CD4-positive, alpha-beta T cell treated with Interleukin-21 for 1 hour (primary cell): ENCODE data around the gene FOXK1.
A peak's percentile ranks its signal among the peaks of the same experiment; 100 is the strongest.
"Not testable (repeated sequence)": the region's sequence is repeated elsewhere in the genome, so short reads cannot be mapped to it uniquely, and the experiment has no call there.

Experiments used
- DNase-seq: peaks from one replicate; pipeline ENCODE4 v3.0.0-alpha.2; 2020

Gene FOXK1

DNA sequence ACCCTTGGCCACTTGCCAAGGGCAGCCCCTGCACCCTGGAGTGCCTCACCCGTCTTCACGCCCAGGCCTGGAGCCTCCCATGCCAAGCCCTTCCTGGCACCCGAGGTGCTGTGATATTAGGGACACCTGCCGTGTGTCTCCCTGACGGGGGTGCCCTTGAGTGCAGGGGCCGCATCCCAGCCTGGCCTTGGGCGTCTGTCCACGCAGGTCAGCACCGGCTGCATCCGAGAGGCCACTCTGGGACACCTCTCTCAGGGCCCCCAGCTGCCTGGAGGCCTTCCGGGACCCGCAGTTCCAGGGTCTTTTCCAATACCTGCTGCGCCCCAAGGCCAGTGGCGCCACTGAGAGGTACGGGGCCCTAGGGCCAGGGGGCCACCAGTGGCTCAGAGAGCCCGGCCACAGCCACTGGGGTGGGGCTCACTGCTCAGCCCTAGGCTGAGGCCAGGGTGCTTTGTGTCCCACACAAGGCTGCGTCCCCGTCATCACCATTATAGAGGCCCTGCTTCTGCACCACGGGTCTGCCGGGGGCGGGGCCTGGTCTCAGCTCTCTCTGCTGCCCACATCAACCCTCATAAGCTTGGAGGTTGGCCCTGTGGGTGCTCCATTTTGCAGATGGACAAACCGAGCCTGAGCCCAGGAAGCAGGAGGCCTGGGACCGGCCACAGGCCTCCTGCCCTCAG, 106.0 kb downstream of the FOXK1 start:
- no peak for DNase-seq

DNA sequence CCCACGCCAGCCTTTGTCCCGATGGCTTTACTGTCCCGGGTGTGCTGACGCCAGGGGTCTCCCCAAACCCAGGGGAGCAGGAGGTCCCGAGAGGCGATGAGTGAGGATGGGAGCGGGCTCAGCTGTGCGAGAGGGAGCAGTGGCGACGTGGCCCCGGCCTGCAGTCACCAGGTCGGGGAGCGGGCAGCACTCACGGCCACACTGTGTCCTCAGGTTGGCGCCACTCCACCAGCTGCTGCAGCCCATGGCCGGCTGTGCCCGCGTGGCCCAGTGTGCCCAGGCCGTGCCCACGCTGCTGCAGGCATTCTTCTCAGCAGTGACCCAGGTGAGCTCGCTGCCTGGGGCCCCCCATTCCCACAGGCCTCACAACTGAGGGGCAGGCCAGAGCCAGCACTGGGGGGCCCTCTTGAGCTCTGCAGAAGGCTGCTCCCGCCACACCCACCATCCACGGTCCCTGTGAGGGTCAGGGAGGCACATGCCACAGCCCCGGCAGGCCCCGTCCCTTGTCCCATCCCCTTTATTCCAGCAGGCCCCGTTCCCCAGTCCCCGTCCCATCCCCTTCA, 106.6 kb downstream of the FOXK1 start:
- no peak for DNase-seq

DNA sequence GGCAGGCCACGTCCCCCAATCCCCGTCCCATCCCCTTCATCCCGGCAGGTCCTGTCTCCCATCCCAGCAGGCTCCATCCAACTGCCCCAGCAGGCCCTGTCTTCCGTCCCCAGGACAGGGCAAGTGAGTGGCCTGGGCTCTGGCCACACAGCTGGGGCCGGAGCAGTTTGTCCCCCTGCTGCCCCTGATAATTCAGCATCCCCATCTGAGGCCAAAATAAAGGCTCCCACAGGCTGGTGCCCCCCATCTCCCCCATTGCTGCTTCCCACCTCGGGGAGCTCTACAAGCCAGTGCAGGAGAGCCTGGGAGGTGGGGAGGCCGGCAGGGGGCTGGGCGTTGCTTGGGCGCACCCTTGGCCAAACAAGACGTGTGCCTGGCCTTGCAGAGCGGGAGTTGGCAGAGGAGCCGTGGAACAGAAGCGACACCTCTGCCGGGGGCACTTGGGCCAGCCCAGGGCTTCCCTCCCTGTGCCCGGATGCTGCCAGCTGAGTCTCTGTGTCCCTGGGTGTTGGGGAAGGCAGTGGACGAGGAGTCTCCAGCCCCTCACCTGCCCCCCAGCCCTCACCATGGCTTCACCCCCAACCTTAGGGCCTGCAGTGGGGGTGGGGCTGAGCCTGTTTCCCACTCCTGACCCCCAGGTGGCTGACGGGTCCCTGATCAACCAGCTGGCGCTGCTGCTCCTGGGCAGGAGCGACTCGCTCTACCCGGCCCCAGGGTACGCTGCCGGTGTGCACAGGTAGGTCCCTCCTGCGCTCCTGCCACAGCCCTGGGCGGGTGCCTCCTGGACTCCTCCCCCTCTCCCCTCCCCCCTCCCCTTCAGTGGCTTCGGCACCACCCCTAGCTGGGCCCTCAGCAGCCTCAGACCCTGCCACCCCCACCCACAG, 107.3 kb downstream of the FOXK1 start:
- DNase-seq, result no peak

DNA sequence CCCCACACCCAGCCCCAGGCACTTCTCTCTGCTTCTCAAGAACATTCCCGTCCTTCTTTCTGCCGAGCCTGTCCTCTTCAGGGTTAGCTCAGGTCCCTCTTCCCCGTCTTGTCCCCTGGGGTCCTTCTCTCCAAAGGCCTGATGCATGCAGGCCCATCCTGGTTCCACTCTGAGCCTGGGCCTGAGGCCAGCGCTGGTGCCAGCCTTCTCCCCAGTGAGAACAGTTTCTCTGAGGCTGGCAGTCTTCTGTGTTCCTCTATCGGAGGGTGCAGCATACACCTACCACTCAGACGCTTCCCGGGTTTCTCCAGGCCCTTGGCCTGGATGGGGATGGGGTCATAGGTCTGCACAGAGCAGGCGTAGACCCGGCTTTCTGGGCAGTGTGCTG, 108.0 kb downstream of the FOXK1 start:
- DNase-seq, result no peak

DNA sequence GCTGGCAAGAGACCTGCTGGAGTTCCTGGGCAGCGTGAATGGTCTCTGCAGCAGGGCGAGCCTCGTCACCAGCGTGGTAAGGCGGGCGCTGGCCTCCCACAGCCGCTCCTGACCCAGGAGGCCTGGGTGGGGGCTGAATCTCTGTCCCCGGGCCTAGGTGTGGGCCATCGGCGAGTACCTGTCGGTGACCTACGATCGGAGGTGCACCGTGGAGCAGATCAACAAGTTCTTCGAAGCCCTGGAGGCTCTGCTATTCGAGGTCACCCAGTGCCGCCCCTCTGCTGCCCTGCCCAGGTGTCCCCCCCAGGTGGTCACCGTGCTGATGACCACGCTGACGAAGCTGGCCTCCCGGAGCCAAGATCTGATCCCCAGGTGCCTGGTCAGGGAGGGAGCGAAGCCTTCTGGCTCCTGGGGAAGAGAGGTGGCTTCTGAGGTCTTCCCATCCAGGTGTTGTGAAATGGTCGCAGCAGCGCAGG, 108.5 kb downstream of the FOXK1 start:
- no peak for DNase-seq

DNA sequence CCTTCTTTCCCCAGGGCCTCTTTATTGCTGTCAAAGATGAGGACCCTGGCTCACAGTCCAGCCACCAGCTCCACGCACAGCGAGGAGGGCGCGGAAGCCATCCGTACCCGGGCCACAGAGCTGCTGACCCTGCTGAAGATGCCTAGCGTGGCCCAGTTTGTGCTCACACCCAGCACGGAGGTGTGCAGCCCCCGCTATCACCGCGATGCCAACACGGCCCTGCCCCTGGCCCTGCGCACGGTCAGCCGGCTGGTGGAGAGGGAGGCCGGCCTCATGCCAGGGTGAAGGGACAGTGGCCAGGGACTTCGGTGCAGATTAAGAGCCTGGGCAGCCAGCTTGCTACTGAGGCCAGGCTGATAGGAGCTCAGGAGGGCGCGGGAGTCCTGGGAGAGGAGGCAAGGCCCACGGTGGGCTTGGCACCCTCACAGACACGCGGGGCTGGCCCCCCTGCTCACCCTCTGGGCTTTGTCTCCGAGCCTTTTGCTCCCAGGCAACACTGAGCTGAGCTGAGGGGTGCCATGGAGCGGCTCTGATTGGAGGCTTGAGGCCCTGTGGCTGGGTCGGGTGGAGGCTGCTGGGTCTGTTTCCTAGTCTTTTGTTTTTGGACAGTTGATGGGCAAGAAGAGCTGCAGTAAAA, 109.1 kb downstream of the FOXK1 start:
- no peak for DNase-seq

DNA sequence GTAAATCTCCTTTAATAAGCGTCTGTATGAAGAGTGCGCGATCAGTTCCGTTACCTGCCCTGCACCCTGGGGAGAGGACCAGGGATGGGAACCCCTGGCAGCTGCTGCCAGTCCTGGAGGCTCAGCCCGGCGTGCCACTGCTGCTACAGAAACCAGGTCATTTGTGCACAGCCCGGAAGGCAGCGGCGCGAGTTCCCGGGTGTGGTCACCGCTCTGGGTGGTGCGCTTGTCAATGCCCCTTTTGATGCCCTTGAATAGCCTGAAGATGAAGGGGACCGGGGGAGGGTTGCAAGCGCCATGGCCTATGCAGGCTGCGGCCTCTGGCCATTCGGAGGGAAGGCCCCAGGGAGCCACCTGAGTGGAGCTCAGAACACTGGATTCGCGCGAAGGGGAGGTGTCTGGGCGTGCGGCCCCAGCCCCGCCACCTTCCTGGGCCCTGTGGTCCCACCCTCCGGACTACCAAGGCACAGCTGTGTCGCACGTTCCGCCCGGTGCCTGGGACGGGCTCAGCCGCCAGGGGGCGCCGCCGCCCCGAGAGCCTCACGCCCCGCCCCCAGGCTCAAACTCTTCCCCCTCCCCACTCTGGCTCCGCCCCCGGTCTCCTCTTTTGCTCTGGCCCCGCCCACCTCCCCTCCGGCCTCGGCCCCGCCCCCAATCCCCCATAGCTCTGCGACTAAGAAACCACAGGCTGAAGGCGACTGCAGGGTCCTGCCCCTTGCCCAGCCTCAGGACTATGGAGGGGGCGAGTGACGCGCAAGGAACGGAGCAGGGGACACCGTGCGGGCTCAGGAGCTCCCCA, 109.8 kb downstream of the FOXK1 start:
- peak; percentile 77 for DNase-seq

DNA sequence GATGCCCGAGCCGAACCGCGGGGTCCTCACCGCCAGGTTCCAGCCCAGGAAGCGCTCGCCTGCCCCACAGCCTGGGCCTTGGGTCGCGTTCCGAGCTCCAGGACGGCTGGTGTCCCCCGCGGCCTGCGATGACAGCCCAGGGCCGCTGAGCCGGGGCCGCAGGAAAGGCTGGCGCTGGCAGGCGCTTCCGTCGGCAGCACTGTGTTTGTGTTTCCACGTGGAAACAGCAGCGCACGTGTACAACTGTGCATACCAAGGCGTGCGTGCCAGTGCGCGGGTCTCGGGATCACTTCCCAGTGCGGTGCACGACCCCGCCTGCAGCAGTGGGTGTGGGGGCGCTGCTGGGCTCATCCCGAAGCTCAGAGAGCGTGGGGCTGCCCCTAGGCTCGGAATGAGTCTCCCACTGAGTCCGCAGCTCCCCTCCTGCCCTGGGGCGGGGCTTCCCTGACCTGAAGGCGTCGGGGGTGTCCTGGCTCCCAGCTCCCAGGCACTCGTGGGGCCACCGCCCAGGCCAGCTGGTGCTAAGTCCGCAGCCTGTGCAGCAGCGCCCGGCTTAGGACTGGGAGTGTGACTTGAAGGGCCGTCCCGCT, 110.5 kb downstream of the FOXK1 start:
- DNase-seq, result peak; percentile 5

DNA sequence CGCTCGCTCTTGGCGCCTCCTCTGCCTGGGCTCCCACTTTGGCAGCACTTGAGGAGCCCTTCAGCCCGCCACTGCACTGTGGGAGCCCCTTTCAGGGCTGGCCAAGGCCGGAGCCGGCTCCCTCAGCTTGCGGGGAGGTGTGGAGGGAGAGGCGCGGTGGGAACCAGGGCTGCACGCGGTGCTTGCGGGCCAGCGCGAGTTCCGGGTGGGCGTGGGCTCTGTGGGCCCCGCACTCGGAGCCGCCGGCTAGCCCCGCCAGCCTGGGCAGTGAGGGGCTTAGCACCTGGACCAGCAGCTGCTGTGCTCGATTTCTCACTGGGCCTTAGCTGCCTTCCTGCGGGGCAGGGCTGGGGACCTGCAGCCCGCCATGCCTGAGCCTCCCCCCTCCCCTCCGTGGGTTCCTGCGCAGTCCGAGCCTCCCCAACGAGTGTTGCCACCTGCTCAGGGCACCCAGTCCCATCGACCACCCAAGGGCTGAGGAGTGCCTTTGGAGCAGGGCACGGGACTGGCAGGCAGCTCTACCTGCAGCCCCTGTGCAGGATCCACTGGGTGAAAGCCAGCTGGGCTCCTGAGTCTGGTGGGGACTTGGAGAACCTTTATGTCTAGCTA, 111.4 kb downstream of the FOXK1 start:
- DNase-seq, result not testable (repeated sequence)

DNA sequence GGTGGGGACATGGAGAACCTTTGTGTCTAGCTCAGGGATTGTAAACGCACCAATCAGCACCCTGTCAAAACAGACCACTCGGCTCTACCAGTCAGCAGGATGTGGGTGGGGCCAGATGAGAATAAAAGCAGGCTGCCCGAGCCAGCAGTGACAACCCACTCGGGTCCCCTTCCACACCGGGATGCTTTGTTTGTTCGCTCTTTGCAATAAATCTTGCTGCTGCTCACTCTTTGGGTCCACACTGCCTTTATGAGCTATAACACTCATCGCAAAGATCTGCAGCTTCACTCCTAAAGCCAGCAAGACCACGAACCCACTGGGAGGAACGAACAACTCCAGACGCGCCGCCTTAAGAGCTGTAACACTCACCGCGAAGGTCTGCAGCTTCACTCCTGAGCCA, 112.1 kb downstream of the FOXK1 start:
- DNase-seq, result not testable (repeated sequence)

DNA sequence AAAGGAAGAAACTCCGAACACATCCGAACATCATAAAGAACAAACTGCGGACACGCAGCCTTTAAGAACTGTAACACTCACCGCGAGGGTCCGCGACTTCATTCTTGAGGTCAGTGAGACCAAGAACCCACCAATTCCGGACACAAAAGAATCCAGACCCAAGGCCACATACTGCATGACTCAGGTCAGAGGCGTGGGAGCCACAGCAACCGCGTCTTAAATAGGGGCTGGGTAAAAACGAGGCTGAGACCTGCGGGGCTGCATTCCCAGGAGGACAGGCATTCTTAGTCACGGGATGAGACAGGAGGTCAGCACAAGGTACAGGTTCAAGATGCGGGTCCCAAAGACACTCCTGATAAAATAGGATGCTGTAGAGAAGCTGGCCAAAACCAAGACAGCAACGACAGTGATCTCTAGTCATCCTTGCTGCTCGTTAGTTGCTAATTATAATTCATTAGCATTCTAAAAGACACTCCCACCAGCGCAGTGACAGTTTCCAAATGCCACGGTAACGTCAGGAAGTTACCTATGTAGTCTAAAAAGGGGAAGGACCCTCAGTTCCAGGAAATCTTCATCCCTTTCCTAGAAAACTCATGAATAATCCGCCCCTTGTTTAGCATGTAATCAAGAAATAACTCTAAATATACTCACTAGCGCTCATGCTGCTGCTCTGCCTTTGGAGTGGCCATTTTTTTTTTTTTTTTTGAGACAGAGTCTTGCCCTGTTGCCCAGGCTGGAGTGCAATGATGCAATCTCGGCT, 112.7 kb downstream of the FOXK1 start:
- DNase-seq, result no peak

DNA sequence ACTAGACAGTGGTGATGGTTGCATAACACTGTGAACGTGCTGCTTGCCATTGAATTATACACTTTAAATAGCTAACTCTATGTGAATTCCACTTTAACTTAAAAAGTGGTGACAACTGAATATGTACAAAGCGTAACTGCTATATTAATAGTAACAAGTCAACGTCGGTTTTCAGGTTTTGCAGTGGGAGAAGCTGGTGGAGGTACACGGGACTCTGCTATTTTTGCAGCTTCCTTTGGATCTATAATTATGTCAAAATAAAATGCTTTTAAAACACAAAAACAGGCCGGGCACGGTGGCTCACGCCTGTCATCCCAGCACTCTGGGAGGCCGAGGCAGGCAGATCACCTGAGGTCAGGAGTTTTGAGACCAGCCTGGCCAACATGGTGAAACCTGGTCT, 114.4 kb downstream of the FOXK1 start:
- DNase-seq, result no peak

DNA sequence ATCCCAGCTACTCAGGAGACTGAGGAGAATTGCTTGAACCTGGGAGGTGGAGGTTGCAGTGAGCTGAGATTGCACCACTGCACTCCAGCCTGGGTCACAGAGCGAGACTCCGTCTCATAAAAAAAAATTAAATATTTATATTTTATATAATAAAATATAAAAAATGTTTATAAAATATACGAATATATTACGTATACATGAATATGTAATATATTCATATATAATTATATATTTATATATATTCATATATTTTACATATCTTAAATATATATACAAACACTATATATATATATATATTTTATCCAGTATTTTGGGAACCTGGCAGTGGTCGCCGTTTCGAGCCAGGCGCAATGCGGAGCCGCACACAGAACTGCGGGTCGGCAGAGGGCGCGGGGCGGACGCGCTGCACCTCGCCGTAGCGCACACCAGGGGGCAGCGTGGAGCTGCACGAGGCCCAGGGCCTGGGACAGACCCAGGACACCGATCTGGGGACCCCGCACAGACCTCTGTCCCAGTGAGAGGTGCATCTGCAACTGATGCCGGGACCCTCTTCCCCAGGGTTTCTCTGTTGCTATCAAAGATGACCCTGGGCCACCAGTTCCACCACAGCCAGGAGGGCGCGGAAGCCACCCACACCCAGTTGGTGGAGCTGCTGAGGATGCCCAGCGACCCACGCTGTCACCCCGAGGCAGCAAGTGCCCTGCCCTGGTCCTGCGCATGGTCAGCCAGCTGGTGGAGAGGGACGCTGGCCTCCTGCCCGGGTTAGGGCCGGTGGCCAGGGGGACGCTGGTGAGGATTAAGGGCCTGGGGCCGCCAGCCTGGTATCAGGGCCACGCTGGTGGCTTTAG, 116.0 kb downstream of the FOXK1 start:
- peak; percentile 60 for DNase-seq

DNA sequence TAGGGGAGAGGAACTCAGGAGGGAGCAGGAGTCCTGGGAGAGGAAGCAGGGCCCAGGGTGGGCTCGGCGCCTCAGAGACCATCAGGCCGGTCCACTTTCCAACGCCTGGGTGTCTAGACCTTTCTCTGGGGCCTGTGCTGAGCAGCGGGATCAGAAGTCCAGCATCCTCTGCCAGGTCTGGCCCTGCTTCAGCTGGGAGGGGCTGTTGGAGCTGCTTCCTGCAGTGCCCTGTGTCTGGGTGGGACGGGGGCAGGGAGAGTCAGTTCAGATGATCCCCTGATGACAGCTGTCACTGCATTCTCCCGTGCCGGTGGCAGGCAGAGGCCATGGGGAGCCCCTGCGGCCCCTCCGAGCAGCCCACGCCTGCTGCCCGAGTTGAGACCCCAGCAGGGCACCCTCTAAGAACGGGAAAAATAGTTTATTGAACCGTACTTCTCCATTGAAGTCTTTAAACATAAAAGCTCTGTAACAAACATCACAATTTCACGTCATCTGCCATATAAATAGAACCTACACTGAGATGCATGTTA, 116.7 kb downstream of the FOXK1 start:
- no peak for DNase-seq

DNA sequence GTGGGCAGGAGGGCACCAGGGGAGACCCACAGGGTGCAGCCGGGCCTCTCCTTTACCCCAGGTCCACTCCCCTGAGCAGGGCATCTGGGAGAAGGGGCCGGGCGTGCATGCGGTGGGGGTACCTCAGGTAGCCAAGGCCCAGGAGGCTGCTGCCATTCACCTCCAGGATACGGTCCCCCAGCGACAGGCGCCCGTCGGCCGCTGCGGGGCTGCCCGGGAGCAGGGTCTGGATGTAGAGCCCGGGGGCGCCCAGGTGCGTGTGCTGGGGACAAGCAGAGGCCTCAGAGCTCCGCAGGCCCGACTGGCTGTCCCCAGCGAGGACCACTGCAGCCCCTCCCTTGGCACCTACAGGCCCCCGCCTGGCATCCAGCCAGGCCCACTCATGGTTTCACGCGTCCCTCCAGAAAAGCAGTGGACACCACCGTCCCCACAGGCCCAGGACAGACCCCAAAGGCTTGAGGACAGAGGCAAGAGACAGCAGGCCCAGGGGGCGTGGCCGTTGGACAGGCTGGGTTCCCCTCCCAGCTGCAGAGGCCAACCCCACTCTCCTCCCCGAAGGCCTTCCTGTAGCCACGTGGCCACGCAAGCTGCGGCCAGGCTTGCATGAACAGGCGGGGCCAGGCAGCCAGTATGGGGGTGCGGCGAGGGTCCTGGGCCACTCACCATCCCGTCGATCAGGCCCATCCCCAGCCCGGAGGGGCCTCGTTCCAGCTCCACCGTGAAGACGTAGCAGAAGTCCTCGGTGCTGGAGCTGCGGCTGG, 117.6 kb downstream of the FOXK1 start:
- no peak for DNase-seq

DNA sequence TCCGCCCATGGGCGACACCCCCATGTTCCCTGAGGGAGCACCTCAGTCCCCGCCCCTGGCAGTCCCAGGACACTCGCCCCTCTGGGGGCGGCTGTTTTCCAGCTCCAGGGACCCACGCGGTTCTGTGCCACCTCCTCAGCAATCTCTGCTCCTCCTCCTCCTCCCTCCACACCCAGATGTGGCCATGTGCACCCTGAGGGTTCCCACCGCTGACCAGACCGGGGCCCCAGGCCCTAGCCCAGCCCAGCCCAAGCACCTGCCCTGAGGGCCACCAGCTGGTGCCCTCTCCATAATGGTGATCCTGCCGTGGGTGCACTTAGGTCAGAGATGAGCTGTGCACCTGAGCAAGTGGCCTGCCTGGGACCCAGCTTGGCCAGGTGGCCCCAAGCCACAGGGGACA, 118.4 kb downstream of the FOXK1 start:
- DNase-seq, result no peak

DNA sequence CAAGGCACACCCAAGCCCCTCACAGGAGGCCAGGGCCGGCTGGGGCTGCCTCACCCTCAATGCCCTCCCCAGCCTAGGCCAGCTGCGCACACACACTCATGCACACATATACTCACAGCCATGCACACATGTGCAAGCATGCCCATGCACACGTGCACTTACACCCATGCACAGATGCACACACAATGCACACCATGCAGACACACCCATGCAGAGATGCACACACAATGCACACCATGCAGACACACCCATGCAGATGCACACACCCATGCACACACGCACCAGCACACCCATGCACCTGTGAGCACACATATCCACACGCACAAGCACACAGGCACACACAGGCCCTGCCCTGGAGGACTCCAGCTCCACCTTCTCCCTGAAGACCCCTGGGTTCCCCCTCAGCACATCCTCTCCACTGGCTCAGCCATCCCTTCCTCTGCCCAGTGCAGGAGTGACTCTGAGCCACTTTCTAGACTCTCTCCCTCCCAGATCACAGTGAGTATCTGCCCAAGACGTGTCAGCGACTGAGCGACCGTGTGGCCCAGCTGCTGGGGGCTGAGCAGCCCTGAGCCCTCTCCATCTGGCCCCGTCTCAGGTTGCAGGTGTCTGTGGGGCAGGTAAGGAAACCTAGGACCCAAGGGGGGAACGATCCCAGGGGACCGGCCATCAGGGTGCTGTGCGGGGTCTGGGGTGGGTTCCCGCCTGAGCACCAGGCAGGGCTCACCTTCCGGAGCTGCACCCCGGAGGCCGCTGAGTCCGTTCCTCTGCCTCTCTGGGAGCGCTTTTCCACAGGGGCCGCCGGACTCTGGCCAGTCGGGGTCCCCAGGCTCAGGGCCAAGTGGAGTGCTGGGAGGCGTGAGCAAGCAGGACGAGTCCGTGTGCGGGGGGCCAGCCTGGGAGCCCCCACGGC, 119.1 kb downstream of the FOXK1 start:
- no peak for DNase-seq

DNA sequence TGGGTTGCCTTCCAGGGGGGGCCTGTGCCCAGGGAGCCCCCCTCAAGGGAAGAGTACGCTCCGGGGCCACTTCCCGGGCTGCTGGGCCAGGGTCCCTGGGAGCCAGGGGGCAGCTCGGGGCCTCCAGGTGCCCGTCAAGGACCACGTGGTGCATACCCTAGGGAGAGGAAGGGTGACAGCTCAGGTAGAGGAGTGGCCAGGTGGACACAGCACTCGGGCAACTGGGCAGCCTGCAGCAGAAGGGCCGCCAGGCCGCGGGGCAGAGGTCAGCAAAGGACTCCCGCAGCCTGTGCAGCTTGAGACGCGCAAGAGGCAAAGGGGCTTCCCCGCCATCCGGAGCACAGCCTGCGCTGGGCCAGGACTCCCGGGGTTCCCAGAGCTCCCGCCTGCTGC, 119.7 kb downstream of the FOXK1 start:
- DNase-seq, result no peak
